SK-N-MC (cell line): Measurements from ENCODE around the gene DIPK2A.

Experiments
- EZH2 ChIP-seq: fragments of 200-600 bp; sonication (generic); IDR thresholded peaks from one replicate; pipeline ENCODE4 v1.6.1; 2017; ENCODE audit warnings: antibody characterized with exemption
- POLR2AphosphoS5 ChIP-seq: IDR thresholded peaks from 2 replicates; pipeline ENCODE4 v1.6.1; 2012; ENCODE audit warnings: mild to moderate bottlenecking, low read depth, low read length, borderline replicate concordance

GRCh38 chr3:143973259-143974021 lies 1.8 kb downstream of the DIPK2A start:
- TF ChIP-seq POLR2AphosphoS5 (0 out of 2 replicates have a peak, but pooled peaks have one; percentile 5), EZH2 (no peak)
